HG03060 (cell line): ENCODE results near the gene PAM16.

Experiments
- ATAC-seq: cut with Tn5 transposase; IDR thresholded peaks from one replicate; pipeline ENCODE4 v1.9.1; 2021; ENCODE audit warnings: low read depth, moderate number of reproducible peaks; ENCODE audit not compliant: unreplicated experiment

The PAM16 gene

GRCh38 chr16:4307215-4308037 lies 43.7 kb downstream of the PAM16 start:
- peak; percentile 72 for ATAC-seq

- ATAC-seq, result no peak
Measured at GRCh38 chr16:4306470-4307214, 44.5 kb downstream of the PAM16 start.

GRCh38 chr16:4303973-4304372 lies 47.1 kb downstream of the PAM16 start:
- no peak for ATAC-seq

GRCh38 chr16:4301968-4302367 lies 49.2 kb downstream of the PAM16 start:
- no peak for ATAC-seq

- ATAC-seq, result no peak
Measured at GRCh38 chr16:4301177-4301576, 49.9 kb downstream of the PAM16 start.

- ATAC-seq, result no peak
Measured at GRCh38 chr16:4298761-4299522, 52.2 kb downstream of the PAM16 start.

GRCh38 chr16:4297480-4297879 lies 53.6 kb downstream of the PAM16 start:
- ATAC-seq, result no peak

GRCh38 chr16:4295581-4295980 lies 55.5 kb downstream of the PAM16 start:
- ATAC-seq, result no peak

- no peak for ATAC-seq
Measured at GRCh38 chr16:4293822-4294457, 57.2 kb downstream of the PAM16 start.

- ATAC-seq, result no peak
Measured at GRCh38 chr16:4293181-4293716, 57.9 kb downstream of the PAM16 start.

- ATAC-seq, result no peak
Measured at GRCh38 chr16:4291699-4292098, 59.4 kb downstream of the PAM16 start.
